Limb (tissue), 2 donors: ENCODE measurements around the gene KCNK3.

Experiments used
- DNase-seq, 2 donors: peaks; one replicate each; pipeline ENCODE4 v3.0.0-alpha.2; 2016; ENCODE audit errors: extremely low spot score in 2 of 2

The KCNK3 gene

DNA sequence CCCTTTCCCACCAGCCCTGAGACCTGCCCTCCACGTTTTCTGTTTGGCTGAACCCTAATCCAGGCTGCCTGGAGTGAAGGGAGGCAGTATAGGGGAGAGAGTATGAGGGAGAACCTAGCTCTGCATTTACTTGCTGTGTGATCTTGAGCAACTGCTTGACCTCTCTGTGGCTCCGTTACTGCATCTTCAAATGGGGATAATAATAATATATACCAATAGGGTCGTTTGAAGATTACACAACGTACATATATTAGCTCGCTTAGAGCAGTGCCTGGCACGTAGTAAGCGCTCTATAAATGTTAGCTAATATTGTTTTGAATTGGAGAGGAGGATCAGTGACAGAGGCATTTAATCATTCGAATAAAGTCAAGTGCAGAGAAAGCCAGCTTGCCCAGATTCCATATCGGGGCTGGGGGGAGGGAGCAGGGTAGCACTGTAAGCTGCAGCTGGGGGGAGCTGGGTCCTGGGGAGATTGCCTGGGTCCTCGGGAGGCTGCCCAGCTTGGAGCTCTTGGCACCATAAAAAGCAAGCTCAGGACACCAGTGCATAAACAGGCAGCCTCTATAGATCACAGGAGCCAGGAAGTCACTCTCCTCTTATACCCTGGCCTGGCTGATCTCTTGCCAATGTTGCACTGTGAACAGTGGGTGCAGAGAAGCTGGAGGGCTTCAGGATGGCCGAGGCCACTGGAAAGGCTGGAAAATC, 19.1 kb downstream of the KCNK3 start:
- no peak for DNase-seq

DNA sequence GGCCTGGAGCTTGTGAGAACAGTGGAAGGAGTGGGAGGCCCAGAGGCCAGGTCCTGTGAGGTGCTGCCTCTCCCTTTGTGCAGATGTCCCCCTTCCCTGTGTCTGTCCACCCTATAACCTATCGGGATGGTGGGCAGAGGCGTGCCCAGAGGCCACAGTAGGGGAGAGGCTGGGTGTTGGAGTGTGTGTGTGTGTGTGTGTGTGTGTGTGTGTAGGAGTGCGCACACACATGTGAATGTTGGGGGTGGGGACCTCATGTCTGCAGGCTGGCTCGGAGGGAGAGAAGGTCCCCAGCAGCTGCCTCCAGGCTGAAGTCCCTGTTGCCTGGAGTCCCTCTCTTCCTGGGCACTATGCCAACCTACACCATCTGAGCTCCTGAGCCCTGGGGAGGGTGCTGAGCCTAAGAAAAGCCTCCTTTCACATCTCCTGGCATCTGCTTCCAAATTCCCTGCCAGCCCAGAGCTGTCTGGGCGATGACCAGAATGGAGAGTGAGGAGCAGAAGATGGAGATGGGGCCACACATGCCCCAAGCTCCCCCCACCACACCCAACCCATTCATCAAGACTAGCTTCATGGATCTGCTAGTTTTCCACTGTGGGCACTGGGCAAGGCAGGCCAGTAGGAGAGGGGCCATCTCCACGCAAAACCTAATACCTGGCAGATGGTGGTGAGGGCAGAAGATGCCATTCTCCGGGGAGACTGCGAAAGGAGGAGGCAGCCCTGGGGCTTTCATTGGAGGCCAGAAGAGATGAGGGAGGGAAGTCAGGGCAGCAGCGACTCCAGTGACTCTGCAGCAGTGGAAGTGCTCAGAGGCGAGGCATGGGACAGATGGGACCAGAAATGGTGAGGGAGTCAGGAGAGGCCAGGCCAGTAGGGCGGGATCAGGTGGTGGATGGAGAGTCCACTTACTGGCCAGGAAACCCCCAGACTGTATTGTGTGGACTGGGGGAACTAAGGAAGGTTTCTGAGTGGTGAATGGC, 20.3 kb downstream of the KCNK3 start:
- peak; percentile 41 to 72 for DNase-seq

- DNase-seq = no peak
These were observed 23.2 kb downstream of the KCNK3 start for GRCh38 chr2:26715528-26716270.

DNA sequence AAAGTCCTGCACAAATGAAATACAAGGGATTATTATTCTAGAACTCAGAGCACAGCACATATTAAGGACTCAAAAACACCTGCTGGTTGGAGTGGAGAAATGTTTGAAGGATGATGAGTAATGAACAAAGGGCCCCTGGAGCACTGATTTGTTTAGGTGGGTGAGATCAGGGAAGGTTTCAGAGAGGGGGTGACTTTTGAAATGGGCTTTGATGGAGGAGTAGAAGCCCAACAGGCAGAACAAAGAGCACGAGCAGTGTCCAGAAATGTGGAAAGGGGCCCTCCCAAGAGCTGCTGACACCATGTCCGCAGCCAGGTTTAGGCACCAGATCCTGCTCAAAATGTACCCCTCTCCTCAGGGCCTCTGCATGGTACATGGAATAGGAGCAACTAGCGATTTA, 23.8 kb downstream of the KCNK3 start:
- no peak for DNase-seq

GRCh38 chr2:26716769-26717168, 24.2 kb downstream of the KCNK3 start:
- DNase-seq = no peak

GRCh38 chr2:26717362-26717761, 24.8 kb downstream of the KCNK3 start:
- no peak for DNase-seq

DNA sequence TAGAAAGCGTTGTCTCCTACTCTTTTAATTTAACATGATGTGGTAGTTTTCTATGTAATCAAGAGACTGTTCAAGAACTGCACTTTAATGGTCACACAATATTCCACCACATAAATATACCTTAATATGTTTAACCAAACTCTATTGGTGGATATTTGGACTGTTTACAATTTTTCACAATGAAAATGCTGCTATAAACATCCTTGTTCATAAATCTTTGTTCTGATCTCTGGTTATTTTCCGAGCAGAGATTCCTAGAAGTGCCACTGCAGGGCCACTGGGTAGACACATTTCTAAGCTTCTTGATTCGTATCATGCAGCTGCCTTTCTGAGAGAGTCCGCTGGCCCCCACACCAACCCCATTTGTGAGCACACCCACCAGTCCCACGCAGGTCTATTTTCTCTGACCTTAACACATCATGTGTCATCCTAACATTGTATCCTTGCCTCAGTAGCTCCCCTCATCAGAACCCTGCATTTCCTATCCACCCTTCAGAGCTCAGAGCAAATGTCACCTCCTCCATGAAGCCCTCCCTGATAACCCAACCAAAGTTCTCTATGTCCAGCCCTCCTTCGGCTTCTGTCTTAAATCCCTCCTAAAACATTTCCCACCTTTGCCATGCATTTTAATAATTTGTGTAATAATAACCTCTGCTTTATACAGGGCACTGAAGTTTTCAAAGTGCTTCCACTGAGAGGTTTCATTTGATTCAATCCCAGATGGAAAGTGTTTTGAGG, 26.6 kb downstream of the KCNK3 start:
- DNase-seq = no peak

GRCh38 chr2:26720322-26721114, 28.0 kb downstream of the KCNK3 start:
- peak in 1 of 2 donors; percentile 76 for DNase-seq

GRCh38 chr2:26721115-26722032, 28.9 kb downstream of the KCNK3 start:
- DNase-seq = no peak

- DNase-seq = no peak
These were observed 29.8 kb downstream of the KCNK3 start for GRCh38 chr2:26722328-26722727.

GRCh38 chr2:26722911-26723310, 30.4 kb downstream of the KCNK3 start:
- DNase-seq = no peak

- DNase-seq = no peak
These were observed 31.0 kb downstream of the KCNK3 start for GRCh38 chr2:26723475-26723874.

DNA sequence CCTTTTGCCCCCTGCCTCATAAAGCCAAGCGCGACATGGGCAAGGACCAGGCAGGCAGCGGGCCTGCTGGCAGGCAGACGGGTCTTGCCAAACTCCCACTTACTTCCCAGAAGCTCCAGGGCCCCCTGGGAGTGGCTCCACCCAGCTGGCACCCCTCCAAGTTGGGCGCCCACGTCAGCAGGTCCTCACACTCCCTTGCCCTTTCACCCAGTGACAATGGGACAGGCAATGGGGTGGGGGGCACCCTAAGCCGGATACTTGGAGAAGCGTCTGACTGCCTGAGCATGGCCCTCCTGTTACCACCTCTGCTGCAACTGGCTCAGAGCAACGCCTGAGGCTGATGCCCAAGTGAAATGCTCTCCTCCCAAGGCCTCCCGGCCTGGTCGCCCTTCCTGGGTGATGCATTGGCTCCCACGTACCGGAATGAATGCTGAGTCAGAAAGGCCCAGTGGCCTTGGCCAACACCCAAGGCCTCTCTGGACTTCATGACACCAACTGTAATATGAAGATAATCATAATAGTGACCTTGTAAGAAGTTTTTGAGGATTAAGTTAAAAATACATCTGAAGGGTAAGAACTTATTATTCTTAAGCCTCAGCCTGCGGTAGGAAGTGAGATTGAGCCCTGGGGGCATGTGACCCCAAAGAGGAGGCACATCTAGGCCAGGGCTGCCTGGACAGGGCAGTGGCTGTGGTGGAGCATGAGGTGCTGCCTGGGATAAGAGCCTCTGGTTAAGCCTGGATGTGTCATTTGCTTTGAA, 31.6 kb downstream of the KCNK3 start:
- DNase-seq = no peak

DNA sequence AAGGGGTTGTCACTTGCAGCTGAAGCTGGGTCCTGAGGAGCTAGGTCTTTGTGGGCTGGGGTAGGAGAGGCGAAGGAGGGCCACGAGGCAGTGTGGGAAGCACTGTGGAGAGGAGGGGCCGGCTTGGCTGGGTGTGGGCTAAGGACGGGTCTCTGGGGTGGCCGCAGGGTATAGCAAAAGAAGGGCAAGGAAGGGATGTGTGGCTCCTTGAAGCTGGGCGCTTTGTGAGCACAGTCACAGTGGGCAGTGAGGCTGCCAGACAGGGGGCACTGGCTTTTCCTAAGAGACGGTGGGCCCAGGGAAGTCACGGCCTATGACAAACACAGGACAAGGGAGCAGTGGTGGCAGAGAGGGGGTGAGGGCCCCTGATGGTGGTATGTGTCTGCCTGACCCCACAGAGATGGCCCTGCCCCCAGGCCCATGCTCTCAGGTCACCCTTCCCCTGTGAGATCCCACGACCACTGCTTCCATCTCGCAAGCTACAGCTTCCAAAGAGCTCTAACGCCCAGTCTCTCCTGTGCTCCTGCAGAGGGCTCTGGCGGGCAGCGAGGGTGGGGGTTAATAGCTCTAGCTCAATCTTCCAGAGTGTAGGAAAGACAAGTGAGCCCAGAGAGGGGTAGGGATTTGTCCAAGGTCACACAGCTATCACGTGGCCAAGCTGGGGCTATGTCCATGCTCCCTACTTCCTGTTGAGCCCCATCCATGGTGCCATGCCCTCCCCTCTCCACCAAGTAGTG, 32.4 kb downstream of the KCNK3 start:
- no peak for DNase-seq

DNA sequence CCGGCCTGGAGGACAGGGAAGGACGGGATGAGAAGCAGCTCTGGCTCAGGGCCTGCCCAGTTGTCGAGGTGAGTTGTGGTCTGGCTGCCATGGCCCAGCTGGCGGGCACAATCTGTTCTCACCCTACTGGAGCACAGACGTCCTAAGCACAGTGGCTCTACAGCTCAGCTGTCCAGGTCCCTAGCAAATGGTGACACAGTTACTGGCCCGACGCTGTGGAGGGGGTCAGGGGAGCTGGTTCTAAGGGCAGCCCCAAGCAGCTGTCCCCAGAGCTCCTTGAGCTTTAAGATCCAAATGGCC, 32.9 kb downstream of the KCNK3 start:
- DNase-seq = no peak

DNA sequence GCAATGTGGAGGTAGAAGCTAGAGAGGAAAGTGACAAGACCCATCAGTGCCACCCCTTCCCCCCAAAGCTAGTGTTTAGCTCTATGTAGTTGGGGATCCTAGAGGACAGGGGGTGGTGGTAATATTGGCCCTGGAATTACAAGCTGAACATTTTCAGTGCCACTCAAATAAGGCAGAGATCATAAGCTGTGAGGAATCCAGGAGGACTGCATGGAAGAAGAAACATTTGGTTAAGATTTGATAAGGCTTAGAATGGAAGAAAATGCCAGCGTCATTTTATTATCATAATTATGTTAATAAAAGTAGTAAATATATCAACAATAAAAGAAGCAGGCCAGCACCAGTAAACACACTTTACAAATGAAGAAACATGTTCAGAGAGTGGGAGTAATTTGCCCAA, 33.7 kb downstream of the KCNK3 start:
- no peak for DNase-seq

- DNase-seq = peak in 1 of 2 donors; percentile 52
These were observed 35.4 kb downstream of the KCNK3 start for GRCh38 chr2:26727641-26728561.
